COR-L47 (cell line): ENCODE results near the gene CDKL5.
"Not testable (repeated sequence)": the region's sequence is repeated elsewhere in the genome, so short reads cannot be mapped to it uniquely, and the experiment has no call there.

Source experiments
- DNase-seq: peaks from one replicate; lab custom pipeline; 2025; lab: John Stamatoyannopoulos, UW

The CDKL5 gene

DNA sequence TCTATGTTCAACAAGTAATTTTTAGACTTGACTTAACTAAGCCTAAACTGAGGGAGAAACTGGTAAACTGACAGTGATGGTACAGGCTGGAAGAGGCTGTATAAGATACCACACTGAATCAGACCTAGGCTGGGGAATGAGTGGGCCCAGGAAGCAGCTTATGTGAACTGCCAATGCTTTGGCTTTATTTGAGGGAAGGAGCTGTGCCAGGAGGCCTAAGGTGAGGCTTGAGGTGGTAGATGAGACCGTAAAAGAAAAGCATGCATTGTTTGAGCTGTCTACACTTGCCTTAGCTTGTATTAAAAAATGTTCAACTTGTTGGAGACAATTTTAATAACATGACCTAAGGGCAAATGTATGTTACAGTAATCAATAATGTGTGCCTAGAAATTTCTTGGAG lies 150.3 kb downstream of the CDKL5 start:
- no peak for DNase-seq

DNA sequence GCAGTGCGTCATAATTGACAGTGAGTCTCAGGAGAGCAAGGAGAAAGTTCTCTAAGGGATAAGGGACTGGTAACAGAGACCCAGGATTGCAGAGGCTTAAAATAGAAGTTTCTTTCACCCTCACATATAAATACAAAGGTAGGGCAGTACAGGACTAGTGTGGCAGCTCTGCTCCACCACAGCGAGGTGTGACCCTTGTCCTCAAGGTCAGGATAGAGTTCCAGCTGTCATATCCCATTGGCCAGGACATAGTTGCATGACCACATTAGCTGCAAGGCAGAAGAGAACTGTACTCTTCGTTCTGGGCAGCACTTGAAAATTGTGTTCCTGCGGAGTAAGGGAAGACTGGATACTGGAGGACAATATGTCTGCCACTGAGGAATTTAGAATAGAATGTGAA lies 152.0 kb downstream of the CDKL5 start:
- no peak for DNase-seq

DNA sequence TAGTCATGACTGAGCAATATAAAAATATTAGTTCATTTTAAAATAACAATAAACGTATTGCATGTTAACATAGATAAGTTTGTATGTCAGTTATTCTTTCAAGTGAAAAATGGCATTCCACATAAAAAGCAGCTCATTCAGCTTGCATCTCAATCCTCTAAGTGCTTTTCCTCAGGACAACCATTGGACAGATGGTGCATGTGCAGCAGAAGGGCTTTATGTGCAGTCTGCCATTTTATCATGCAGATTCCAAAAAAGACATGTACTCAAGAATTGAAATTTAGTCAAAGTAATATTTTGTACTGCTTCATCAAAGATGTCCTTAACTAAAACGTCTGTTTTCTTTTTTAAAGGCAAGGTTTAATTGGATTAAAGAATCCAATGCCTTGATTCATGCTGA lies 153.1 kb downstream of the CDKL5 start:
- no peak for DNase-seq

DNA sequence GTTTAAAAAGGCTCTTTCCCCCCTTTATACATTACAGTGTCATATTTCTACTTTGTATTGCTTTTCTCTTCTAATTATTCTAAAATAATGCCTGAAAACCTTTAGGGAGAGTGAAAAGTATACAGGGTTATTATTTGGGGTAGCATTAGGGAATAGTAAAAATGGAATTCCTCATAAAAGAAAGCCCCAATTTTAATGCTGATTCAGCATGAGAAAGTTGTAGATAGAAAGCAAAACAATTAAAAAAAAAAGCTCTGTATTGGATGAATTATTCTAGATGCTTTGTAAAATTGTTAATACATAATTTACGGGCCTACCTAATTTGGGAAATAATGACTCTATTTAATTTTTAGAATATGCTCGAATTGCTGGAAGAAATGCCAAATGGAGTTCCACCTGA lies 154.1 kb downstream of the CDKL5 start:
- DNase-seq = no peak

DNA sequence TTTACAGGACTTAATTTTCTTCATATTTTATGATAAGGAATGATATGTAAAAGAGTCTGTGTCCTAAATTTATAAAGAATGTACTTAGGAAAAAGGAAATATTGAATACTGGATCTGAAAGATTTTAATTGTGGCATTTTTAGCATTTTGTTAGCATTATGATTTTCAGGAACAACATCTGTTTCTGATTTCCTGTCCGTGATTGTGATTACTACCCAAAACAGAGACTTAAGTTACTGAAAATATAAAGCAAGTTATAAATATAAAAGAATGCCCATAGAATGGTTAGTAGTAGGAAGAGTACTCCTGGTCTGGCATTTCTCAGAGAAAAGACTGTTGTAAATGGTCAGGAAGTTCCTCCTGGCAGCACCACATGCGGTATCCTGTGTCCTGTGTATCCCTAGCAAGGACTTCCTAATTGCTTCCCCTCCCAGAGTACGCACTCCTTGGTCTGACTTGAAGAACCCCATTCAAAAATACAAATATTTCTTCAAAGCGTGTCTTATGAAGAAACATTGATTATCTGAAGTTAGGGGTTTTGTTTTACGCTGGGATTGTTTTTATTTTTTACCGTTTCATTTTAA lies 157.6 kb downstream of the CDKL5 start:
- DNase-seq = no peak

DNA sequence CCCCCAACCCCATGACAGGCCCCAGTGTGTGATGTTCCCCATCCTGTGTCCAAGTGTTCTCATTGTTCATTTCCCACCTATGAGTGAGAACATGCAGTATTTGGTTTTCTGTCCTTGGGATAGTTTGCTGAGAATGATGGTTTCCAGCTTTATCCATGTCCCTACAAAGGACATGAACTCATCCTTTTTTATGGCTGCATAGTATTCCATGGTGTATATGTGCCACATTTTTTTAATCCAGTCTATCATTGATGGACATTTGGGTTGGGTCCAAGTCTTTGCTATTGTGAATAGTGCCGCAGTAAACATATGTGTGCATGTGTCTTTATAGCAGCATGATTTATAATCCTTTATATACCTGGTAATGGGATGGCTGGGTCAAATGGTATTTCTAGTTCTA lies 163.9 kb downstream of the CDKL5 start:
- not testable (repeated sequence) for DNase-seq

DNA sequence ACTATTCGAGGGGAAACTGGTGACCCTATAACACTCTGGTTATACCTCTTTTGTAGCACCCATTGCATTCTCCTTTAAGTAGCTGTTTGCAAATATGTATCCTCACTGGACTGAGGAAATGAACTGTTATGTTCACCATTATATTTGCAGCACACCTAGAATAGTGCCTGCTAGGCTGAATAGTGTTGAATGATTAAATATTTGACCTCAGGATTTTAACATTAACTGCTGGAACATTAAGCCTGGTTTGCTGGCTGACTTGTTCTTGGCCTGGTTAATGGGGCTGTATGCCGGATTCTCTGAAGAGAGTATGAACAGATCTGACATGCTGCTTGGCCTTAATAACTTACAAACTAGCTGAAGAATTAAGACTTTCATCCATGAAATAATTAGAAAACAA lies 166.4 kb downstream of the CDKL5 start:
- DNase-seq = no peak

DNA sequence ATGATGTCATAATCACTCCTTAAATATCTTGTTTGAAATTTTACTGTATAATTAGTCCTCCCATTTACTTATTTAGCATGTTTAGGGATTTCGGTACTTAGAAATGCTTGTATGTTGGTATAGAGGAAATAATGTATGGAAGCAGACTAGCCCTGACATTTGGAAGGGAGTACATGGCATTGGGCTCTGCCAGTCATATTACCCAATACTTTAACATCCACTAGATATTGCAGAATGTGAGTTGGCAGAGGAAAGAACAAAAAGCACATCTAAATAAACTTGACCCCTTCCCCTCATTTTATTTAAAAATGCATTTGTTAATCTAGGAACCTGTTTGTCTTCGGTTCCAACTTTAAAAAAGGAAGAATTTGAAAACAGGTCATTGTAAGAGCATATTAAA lies 168.7 kb downstream of the CDKL5 start:
- no peak for DNase-seq

DNA sequence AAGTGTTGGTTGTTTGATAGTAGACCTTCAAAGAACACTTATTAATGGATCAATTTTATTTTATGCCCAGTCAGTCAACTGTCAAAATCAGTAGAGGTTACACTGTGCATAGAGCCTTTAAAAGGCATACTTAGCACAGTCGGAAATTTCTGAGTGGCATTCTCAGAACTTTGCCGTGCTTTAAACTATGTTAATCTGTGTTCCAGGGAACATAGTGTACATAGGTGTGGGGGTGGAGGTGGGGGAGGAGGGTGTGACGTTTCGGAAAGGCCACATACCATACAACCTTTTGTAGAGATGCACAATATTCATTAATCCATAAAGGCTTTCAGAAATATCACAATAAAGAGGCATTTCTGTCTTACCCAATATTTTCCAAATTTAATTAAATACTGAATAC lies 170.7 kb downstream of the CDKL5 start:
- no peak for DNase-seq

DNA sequence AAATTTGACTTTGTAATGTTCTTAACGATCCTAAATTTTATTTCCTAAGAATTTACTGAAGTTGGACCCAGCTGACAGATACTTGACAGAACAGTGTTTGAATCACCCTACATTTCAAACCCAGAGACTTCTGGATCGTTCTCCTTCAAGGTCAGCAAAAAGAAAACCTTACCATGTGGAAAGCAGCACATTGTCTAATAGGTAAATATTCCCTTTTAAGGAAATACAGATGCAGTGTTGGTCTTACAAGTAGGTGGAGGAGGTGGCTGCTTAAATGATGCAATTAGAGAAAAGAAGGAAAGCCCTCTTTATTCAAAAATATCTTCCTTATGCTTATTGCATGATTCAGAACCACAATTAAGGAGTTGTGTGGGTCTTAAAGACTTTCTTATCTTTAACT lies 173.0 kb downstream of the CDKL5 start:
- DNase-seq = no peak

DNA sequence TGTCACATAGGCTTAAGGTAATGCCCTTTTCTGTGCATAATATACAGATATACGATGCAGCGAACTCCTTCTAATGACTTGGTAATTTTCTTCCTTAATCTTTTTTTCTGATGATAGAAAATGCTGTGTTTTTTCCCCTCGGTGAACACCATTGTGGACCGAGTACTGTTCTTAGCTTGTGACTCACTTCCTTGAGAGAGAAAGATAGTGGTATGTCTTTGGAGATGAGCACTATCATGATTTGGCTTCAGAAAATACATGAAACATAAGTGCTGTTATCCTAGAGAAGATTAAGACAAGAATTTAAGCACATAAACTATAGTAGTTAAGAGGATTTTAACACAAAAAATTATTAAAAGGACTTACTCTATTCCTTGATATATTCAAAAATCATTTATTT lies 182.6 kb downstream of the CDKL5 start:
- DNase-seq = no peak

DNA sequence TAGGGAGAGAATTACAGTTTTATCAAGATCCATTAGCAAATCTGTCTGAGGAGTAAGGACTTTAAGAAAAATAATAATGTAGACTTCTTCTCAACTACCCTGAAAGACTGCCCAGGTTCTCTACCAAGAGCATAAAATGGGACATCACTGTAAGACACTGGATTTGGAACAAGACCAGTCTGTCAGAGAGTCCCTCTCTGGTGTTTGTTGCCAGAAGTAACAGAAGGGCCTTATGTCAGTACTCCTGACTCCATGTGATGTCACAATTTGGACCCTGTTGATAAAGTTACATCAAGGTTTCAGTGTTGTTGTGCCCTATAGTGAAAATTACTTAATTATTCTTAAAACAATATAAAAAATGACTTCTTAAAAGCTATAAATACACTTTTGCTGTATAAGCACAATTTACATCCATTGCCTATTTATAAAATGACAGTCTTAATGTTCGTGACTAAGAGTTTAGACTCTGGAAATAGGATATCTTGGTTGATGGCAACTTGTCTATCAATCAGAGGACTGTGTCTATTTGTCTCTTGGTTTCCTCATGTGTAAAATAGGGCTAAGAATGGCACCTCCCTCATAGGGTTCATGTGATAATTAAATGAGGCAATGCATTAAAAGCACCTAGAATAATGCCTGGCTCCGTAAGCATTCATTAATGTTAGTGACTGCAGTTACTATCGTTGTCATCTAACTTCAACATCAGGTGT lies 188.7 kb downstream of the CDKL5 start:
- DNase-seq = no peak

DNA sequence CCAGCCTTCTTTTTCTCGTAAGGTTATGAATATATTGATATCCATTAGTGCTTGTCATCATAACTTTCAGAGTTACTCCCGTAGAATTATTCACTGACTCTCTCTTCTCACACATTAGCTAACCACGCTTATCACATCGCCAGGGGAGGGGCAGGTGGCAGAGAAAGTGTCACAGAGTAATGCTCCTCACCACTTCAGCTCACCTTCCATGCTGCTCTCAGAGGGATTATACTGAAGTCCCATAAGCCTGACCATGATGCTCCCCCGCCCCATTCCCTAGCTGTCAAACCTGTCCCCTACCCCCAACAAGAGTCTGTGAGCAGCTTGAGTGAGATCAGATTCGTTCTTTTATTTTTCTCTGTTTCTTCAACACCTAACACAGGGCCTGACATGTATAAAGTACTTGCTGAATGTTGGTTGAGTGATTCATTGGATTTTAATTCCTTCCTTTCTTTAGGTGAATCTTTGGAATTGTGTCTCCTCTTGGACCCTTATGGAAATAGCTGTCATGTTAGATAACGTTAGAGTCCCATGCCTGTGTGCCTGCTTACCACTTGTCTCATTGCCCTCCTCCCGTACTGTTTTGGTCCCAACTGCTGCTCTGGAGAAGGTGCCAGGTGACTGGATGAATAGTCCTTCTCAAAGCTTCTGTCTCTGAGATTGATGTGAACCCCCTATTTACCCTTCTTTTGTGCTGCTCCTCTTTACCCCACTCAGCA lies 191.4 kb downstream of the CDKL5 start:
- no peak for DNase-seq

DNA sequence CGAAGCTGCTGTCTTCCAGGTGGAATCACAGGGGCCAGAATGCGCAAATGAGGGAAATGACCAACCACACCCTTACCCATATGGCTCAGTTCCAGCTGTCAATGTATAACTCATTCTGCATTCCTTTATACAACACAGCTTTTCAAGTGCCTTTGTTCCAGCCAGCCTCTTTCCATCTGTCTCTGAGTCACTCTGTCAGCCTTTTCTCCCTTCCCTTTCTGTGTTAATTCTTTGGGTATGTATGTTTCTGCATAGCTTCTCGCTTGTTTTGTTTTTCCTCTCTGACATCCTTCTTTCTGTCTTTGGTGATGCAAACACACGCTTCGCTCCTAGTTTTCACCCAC lies 192.0 kb downstream of the CDKL5 start:
- DNase-seq = no peak

DNA sequence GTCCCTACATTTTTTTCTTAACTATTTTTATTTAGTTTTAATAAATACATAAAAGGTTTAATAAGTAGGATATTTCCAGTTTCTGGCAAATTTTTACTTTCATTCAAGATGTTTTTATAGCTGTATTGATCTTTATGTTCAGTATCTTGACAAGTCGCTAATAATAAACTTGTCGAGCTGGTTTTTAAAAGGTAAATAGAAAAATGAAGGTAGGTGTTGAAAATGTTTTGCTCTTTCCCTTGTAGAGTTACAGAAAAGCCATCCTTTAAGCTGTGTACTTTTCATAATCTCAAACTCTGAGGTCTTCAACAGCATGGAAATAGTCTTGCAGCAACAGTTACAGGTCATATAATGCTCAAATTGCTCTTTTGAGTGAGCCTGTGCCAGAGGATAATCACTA lies 193.9 kb downstream of the CDKL5 start:
- DNase-seq = no peak

DNA sequence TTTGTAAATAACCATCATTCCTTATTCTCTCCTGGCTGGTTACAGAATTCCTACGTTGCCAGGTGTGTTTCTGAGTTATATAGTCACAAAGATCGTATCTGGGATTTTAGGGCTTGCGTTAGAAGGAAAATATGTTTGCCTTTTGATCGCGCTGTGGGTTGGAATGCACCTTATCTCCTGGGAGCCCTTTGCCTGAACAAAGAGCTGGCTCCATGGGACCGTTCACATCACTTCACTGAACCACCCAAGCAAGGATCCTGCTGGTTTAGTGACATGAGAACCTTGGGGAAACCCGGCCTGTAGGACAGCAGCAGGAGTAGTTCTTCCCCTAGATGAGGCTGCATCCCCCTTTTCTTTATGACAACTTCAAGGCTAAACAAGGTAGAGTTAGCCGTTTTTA lies 194.9 kb downstream of the CDKL5 start:
- DNase-seq = no peak

DNA sequence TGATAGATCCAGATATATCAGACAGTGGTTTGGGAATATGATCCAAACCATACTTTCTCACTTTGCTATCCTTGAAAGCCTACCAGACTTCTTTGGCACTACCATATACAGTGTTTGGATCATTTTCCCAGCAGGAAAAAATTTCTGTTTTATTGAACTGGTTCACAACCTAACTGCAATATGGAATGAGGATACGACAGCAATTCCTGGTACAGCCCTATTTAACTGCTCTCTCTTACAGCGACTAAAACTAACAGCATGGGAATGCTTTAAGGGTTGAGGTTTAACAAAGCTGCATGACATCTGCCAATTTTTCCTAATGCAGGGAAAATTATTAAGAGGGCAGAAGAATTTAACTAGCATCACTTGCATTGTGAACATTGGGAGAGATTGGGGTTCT lies 199.2 kb downstream of the CDKL5 start:
- DNase-seq = no peak

DNA sequence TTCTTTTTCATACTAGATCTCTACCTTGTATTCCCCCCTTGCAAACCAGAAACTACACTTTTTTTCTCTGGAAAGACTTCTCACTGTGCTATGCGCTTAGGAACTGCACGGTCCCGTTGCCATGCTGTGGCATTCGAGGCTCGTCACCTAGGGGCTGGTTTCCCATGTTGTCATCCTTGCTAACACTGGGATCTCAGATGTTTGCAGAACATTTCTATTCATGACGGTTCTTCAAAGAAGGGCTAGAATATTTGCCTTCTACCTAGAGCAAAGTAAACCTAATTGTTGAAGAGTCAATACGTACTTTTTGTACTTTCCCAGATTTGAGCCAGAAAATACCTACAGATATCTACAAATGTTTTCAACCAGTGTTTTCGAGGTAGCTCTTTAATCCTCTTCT lies 205.5 kb downstream of the CDKL5 start:
- no peak for DNase-seq

DNA sequence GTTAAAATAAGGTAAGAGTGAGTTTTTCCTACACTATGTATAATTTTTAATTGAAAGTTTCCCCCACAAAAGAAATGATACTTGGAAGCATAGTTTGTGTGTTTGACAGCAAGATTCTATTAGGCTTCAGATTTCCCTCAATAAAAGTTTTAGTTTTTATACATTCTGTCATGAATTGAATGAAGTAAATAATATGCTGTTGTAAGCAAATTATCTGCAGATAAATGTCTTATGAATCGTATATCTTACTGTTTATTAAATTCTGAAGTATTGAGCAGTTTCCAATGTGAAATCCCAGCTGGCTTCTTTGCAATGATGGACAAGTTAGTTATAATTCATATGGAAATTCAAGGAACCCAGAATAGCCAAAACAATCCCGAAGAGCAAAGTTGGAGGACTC lies 213.0 kb downstream of the CDKL5 start:
- DNase-seq = no peak

DNA sequence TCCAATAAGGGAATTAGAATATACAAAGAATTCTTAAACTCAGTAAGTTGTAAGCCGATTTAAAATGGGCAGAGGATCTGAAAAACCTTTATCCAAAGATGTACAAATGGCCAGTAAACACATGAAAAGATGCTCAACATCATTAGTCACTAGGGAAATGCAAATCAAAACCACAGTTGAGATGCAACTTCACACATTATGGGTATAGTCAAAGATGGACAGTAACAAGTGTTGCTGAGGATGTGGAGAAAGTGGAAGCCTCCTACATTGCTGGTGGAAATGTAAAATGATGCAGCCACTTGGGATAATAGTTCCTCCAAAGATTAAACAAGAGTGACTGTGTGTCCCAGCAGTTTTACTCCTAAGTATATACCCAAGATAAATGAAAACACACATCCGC lies 213.9 kb downstream of the CDKL5 start:
- no peak for DNase-seq

DNA sequence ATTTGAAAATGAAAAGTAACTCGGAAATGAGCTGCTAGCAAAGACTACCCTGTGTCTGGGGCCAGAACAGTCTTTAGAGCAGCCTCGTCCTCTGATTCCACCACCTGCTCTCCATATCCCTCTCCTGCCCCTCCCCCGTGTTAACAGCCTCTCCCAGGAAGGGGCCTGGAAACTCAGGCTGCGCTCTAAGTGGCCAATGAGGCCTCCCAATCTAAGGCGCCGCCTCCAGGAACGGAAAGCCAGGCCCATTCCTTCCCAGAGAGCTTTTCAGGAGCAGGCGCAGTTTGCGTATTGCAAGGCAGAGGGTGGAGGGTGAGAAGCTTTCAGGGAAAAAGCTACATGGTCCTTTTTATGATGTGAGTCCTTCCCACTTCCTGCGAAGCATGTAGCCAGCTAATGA lies 215.3 kb downstream of the CDKL5 start:
- no peak for DNase-seq

DNA sequence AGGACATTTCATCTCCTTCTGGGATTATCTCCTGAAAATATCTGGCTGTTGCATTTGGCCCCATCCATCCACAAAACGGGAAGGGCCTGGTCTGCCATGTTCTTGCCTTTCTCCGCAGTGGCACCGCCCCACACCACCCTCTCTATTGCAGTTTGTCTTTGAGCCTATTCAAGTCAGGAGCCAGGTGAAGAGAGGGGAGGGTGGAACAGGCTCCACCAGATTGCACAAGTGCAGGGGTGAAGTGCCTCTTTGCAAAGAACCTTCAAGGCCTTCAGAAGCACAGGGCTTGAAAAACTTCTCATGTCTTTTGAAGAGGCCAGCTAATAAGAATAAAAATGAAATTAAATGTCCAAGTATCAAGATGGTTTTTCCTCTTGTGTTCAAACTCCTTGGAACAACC lies 217.8 kb downstream of the CDKL5 start:
- no peak for DNase-seq

DNA sequence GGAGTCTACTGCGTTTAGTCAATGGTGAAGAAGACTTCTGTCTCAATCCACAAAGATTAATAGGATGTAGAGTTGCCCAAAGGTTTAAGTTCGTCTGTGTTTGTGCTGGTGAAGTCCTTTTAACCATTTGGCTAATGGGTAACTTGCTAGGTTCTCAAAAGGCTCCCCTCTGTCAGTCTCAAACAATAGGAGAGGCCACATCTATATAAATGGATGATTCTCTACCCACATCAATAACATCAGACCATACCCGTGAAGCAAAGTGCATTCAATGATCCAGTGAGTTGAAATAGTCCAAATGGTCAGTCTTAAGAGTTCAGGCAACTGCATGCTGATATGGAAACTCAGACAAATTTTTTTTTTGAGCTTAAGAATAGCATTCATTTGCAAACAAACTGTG lies 218.4 kb downstream of the CDKL5 start:
- no peak for DNase-seq

DNA sequence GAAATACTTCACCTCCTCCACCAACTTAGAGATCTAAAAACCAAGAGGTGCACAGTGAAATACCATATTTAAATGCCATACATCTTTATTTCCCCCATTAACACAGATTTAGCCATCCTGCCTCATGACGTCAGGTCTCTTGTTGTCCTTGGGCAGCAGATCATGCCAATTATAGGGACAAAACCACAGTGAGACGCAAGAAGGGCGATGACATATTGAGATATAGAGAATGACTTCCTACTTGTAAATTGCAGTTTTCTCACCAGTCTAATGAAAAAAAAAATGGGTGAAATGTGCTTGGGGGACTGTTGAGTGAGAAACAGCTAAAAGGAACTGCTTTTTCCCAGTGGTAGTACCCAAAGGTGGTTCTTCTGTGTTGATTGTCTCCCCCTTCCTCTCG lies 222.2 kb downstream of the CDKL5 start:
- no peak for DNase-seq
